ENCODE data around the gene MCU. TPM values are rescaled to one million over a fixed set of nuclear protein-coding genes. Genes with fewer than 3 reads are reported as not detected.

Gene MCU
- total and polyA plus RNA-seq, 10 of the 15 experiments (the other 5 are each of a cell fraction or from before 2014, with no cell fraction given), result 5.1 to 49.1 (median 17.9) TPM

DNA sequence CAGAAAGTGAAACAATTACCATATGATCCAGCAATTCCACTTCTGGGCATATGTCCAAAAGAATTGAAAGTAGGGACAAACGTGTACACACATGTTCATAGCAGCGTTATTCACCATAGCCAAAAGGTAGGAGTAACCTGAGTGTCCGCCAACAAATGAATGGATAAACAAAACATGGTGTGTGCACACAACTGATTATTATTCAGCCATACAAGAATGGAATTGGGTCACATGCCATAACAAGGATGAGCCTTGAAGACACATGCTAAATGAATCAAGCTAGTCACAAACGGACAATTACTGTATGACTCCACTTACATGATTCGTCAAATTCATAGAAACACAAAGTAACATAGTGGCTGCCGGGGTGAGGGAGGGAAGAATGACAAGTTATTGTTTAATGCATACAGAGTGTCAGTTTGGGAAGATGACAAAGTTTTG lies 197.5 kb downstream of the MCU start:
- in situ Hi-C loops (cut with MboI) (no loop called here), intact Hi-C loops (cut with micrococcal nuclease; ENCODE audit: unreplicated experiment) (no loop called here)
- Histone ChIP-seq H3K4me1 (ENCODE audit: control insufficient read depth, insufficient read depth, low read length) (no peaks in the 10 kb centered on the region), H3K9me3 (replicated peaks; ENCODE audit: control insufficient read depth, insufficient read depth, low read length) (no peaks in the 10 kb centered on the region), H3K27ac (ENCODE audit: control insufficient read depth, insufficient read depth) (no peak overlapping the region), H3K4me2 (ENCODE audit: control insufficient read depth, insufficient read depth) (no peak overlapping the region), H3K79me2 (ENCODE audit: control insufficient read depth, insufficient read depth, low read length) (no peaks in the 10 kb centered on the region), H2AFZ (ENCODE audit: control insufficient read depth, low read depth, low read length) (no peak overlapping the region), H3K9ac (ENCODE audit: control insufficient read depth, insufficient read depth, low read length) (no peak overlapping the region), H4K20me1 (ENCODE audit: control insufficient read depth, insufficient read depth) (no peaks in the 10 kb centered on the region), H3K27me3 (replicated peaks in 1 of 2; ENCODE audit: control insufficient read depth in 2 of 2, insufficient read depth in 2 of 2, low read length in 1 of 2) (no peaks in the 10 kb centered on the region), H3K36me3 (ENCODE audit: control insufficient read depth in 2 of 2, insufficient read depth in 2 of 2, low read length in 1 of 2) (no peaks in the 10 kb centered on the region), H3K4me3 (no peak overlapping the region)
- ATAC-seq (no peak), DNase-seq (ENCODE audit: low read depth, low spot score) (no peak), FAIRE-seq (no peak)
- ChIA-PET POLR2A (no interaction called here), SMC1A (ENCODE audit: uncharacterized antibody, unreplicated experiment) (no interaction called here), CTCF (interaction anchor here (0.9 to 1.6 kb wide), 2 partner anchors 20 to 172 kb away, joined by 3 read pairs; no protein-coding TSS in a partner anchor), RAD21 (ENCODE audit: unreplicated experiment) (no interaction called here)
- no TSS peak for BruUV-seq (replicated peaks)
- TF ChIP-seq TAF1 (IDR thresholded peaks at IDR 0.05; ENCODE audit: borderline replicate concordance, low read depth, low read length), result no peak
- TF ChIP-seq JUND (IDR thresholded peaks at IDR 0.05; ENCODE audit: low read depth, low read length), result no peak
- TF ChIP-seq SMAD1 (IDR thresholded peaks at IDR 0.05; ENCODE audit: low read depth, partially characterized antibody), result no peak
- no peak for TF ChIP-seq IKZF2 (IDR thresholded peaks at IDR 0.05)
- no peak for TF ChIP-seq HCFC1 (IDR thresholded peaks at IDR 0.05; ENCODE audit: low read length)
- no peak for TF ChIP-seq NFIC (IDR thresholded peaks at IDR 0.05; ENCODE audit: low read depth, low read length)
- TF ChIP-seq EZH2 (IDR thresholded peaks at IDR 0.05; ENCODE audit: borderline replicate concordance, control insufficient read depth, low read depth, low read length), result no peak
- no peak for TF ChIP-seq POLR2AphosphoS2 (IDR thresholded peaks at IDR 0.05; ENCODE audit: low read depth, low read length)
- 77% methylated on average over 6 of the region's 6 CpGs for WGBS (ENCODE audit: insufficient coverage, insufficient replicate concordance, low lambda C conversion rate, missing lambda C conversion rate)

DNA sequence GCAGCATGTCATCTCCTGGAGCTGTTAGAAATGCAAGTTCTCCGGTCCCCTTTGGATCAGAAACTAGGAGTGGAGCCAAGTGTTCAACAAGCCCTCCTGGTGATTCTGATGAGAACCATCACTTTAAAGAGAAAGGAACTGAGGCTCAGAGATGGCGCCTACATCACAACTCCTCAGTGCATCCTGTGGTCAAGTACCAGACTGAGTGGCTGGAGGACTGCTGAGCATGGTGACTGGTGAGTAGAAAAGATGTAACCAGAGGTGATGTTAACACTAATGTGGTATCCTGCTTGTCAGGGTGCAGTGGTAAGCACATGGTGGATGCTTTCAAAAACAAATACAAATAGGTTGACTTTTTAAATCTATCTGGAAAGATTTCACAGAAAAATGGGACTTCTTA lies 198.1 kb downstream of the MCU start:
- FAIRE-seq (no peak), DNase-seq (ENCODE audit: low read depth, low spot score) (no peak), ATAC-seq (no peak)
- H3K36me3 ChIP-seq (ENCODE audit: control insufficient read depth in 2 of 2, insufficient read depth in 2 of 2, low read length in 1 of 2), result no peaks in the 10 kb centered on the region
- no peak overlapping the region for H3K27ac ChIP-seq (ENCODE audit: control insufficient read depth, insufficient read depth)
- no peak overlapping the region for H3K4me2 ChIP-seq (ENCODE audit: control insufficient read depth, insufficient read depth)
- RAD21 ChIA-PET (ENCODE audit: unreplicated experiment), result no interaction called here
- intact Hi-C loops (cut with micrococcal nuclease; ENCODE audit: unreplicated experiment), result no loop called here
- no peaks in the 10 kb centered on the region for H3K4me1 ChIP-seq (ENCODE audit: control insufficient read depth, insufficient read depth, low read length)
- H3K27me3 ChIP-seq (replicated peaks in 1 of 2; ENCODE audit: control insufficient read depth in 2 of 2, insufficient read depth in 2 of 2, low read length in 1 of 2), result no peaks in the 10 kb centered on the region
- BruUV-seq (replicated peaks), result no TSS peak
- POLR2A ChIA-PET, result no interaction called here
- WGBS (ENCODE audit: insufficient coverage, insufficient replicate concordance, low lambda C conversion rate, missing lambda C conversion rate), result 97% methylated on average over 2 of the region's 2 CpGs
- H2AFZ ChIP-seq (ENCODE audit: control insufficient read depth, low read depth, low read length), result no peak overlapping the region
- CTCF ChIA-PET, result interaction anchor here (1.6 kb wide), 1 partner anchor 19 kb away, joined by 3 read pairs; no protein-coding TSS in a partner anchor
- H3K79me2 ChIP-seq (ENCODE audit: control insufficient read depth, insufficient read depth, low read length), result no peaks in the 10 kb centered on the region
- H3K9me3 ChIP-seq (replicated peaks; ENCODE audit: control insufficient read depth, insufficient read depth, low read length), result no peaks in the 10 kb centered on the region
- H3K9ac ChIP-seq (ENCODE audit: control insufficient read depth, insufficient read depth, low read length), result no peak overlapping the region
- in situ Hi-C loops (cut with MboI), result no loop called here
- TF ChIP-seq NFIC (IDR thresholded peaks at IDR 0.05; ENCODE audit: low read depth, low read length) (no peak), IKZF1 (conservative IDR thresholded peaks at IDR 0.05) (no peak), ZBED1 (IDR thresholded peaks at IDR 0.05; ENCODE audit: borderline replicate concordance) (no peak), TARDBP (IDR thresholded peaks at IDR 0.05; ENCODE audit: borderline replicate concordance) (no peak), TAF1 (IDR thresholded peaks at IDR 0.05; ENCODE audit: borderline replicate concordance, low read depth, low read length) (no peak), MXI1 (IDR thresholded peaks at IDR 0.05; ENCODE audit: low read depth, low read length) (no peak), CREM (IDR thresholded peaks at IDR 0.05; ENCODE audit: low read depth) (no peak), KLF5 (IDR thresholded peaks at IDR 0.05; ENCODE audit: partially characterized antibody) (no peak)
- H4K20me1 ChIP-seq (ENCODE audit: control insufficient read depth, insufficient read depth), result no peaks in the 10 kb centered on the region
- SMC1A ChIA-PET (ENCODE audit: uncharacterized antibody, unreplicated experiment), result interaction anchor here (1.0 kb wide), 1 partner anchor 14 kb away, joined by 3 read pairs; no protein-coding TSS in a partner anchor
- no peak overlapping the region for H3K4me3 ChIP-seq

Data from GM12878 (cell line).